Measurements from ENCODE around the gene TBC1D16.

The TBC1D16 gene

DNA sequence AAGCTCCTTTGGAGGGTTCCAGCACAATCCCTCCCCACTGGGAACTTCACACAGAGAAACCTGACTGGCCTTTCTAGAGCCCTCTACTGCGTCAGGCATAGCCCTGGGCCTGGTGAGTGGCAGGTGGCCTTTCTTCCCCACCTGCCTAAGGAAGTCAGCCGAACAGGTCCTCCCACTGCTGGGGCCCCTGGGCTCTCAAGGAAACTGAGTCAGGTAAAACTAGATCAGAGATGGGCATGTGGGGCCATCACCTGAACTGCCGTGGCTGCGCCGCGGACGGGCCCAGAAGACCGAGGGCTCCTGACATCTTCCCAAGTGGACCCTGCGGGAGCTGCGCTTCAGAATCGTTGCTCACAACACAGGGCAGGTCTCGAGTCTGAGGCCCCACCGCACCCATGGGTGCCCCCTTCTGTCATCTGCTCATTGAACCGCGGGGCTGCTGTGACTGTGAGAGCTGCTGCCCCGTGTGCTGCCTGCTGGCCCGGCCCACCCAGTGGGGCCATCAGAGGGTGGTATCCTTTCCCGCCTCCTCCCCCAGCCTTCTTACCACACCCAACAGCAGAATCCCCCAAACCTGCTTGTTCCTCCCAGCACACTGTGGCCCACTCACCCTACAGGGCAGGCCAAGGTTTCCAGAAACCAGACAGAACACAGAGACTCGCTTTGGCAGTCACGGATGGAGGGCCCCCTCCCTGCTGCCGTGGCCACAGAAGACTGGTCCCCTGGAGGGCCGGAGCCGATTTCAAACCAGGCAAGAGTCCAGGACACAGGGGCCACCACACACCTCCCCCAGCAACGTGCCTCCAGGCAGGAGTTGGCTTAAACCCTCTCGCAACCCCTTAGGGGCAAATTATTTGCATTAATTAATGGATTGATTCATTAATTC lies 81.1 kb downstream of the TBC1D16 start:
- Histone ChIP-seq H3K27ac (no peak overlapping the region), H3K36me3 (no peaks in the 10 kb centered on the region), H3K9me3 (no peaks in the 10 kb centered on the region), H3K4me1 (ENCODE audit: control insufficient read depth in 1 of 2, insufficient read depth in 1 of 2, low read depth in 1 of 2, low read length in 1 of 2) (no peaks in the 10 kb centered on the region), H3K4me3 (ENCODE audit: low read depth in 1 of 2, low read length in 1 of 2) (no peak overlapping the region), H3K27me3 (peaks cover 14% of the 10 kb centered on the region)
- TF ChIP-seq, protein P1, sequence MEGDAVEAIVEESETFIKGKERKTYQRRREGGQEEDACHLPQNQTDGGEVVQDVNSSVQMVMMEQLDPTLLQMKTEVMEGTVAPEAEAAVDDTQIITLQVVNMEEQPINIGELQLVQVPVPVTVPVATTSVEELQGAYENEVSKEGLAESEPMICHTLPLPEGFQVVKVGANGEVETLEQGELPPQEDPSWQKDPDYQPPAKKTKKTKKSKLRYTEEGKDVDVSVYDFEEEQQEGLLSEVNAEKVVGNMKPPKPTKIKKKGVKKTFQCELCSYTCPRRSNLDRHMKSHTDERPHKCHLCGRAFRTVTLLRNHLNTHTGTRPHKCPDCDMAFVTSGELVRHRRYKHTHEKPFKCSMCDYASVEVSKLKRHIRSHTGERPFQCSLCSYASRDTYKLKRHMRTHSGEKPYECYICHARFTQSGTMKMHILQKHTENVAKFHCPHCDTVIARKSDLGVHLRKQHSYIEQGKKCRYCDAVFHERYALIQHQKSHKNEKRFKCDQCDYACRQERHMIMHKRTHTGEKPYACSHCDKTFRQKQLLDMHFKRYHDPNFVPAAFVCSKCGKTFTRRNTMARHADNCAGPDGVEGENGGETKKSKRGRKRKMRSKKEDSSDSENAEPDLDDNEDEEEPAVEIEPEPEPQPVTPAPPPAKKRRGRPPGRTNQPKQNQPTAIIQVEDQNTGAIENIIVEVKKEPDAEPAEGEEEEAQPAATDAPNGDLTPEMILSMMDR (IDR thresholded peaks at IDR 0.05) = no peak

DNA sequence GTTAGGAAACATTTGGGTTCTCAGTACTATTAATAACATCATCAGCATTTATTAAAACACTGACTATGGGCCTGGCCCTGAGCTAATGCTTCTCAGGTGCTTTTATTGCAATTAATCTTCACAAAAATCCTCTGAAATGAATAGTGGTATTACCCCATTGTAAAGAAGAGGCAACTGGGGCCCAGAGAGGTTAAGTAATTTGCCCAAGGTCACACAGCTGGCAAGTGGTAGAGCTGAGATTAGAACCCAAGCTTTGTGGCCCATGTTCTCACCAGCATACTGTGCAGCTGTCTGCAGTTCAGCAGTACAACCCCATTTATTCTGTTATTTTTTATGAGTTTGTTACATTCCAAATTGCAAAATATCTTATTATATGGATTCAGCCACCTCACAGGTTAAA lies 82.3 kb downstream of the TBC1D16 start:
- no peak overlapping the region for H3K4me3 ChIP-seq (ENCODE audit: low read depth in 1 of 2, low read length in 1 of 2)
- H3K4me1 ChIP-seq (ENCODE audit: control insufficient read depth in 1 of 2, insufficient read depth in 1 of 2, low read depth in 1 of 2, low read length in 1 of 2) = no peaks in the 10 kb centered on the region
- TF ChIP-seq, protein P1 (IDR thresholded peaks at IDR 0.05) = no peak
- H3K9me3 ChIP-seq = no peaks in the 10 kb centered on the region
- H3K27me3 ChIP-seq = peaks cover 14% of the 10 kb centered on the region
- no peak overlapping the region for H3K27ac ChIP-seq
- H3K36me3 ChIP-seq = no peaks in the 10 kb centered on the region

DNA sequence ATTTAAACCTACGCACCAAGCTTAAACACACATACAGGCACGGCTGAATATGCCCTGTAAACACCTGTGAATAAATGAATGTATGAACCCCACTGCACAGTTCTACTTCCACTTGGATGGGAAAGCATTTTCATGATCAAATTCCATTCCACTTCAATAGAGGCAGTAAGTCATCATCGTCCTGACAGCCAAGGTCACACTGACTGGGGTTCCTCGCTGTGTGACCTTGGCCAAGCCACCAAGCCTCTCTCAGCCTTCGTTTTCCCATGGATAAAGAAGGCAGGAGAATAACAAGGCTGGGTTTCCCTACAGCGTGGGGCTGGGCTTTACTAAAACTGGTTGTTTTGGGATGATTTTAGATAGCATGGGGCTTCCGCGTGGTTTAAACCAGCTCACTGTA lies 82.8 kb downstream of the TBC1D16 start:
- Histone ChIP-seq H3K4me1 (ENCODE audit: control insufficient read depth in 1 of 2, insufficient read depth in 1 of 2, low read depth in 1 of 2, low read length in 1 of 2) (no peaks in the 10 kb centered on the region), H3K9me3 (no peaks in the 10 kb centered on the region), H3K4me3 (ENCODE audit: low read depth in 1 of 2, low read length in 1 of 2) (no peak overlapping the region), H3K27me3 (peaks cover 14% of the 10 kb centered on the region), H3K36me3 (no peaks in the 10 kb centered on the region), H3K27ac (no peak overlapping the region)
- TF ChIP-seq, protein P1 (IDR thresholded peaks at IDR 0.05) = no peak

DNA sequence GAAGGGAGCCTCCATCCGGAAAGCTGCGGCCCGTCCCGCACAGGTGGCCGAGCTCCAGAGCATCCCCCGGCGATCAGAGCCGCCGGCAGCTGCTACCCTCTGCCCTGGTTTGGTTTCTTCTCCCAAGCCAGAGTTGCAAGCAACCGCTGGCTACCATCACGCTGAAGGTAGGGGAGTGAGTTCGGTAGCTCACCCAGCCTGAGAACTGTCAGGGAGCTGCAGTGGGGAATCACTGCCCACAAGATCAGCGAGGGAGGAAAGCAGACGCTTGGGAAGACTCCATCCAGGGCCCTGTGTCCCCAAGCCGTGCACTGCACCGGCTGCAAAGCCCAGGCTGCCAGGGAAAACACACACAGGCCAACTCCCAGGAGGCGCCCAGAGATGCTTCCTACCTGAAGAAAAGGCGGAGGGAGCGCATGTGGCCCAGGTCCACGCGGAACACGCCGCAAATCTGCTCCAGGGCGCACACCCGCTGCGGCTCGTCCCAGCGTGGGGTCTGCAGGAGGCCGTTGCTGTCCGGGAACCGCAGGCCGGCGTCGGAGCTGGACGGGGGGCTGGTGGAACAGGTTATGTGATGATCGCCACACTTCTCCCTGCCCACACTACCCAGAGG lies 83.3 kb downstream of the TBC1D16 start:
- TF ChIP-seq, protein P1 (IDR thresholded peaks at IDR 0.05) = no peak
- H3K27ac ChIP-seq = no peak overlapping the region
- H3K27me3 ChIP-seq = peaks cover 14% of the 10 kb centered on the region
- H3K4me1 ChIP-seq (ENCODE audit: control insufficient read depth in 1 of 2, insufficient read depth in 1 of 2, low read depth in 1 of 2, low read length in 1 of 2) = no peaks in the 10 kb centered on the region
- no peak overlapping the region for H3K4me3 ChIP-seq (ENCODE audit: low read depth in 1 of 2, low read length in 1 of 2)
- H3K36me3 ChIP-seq = no peaks in the 10 kb centered on the region
- H3K9me3 ChIP-seq = no peaks in the 10 kb centered on the region

DNA sequence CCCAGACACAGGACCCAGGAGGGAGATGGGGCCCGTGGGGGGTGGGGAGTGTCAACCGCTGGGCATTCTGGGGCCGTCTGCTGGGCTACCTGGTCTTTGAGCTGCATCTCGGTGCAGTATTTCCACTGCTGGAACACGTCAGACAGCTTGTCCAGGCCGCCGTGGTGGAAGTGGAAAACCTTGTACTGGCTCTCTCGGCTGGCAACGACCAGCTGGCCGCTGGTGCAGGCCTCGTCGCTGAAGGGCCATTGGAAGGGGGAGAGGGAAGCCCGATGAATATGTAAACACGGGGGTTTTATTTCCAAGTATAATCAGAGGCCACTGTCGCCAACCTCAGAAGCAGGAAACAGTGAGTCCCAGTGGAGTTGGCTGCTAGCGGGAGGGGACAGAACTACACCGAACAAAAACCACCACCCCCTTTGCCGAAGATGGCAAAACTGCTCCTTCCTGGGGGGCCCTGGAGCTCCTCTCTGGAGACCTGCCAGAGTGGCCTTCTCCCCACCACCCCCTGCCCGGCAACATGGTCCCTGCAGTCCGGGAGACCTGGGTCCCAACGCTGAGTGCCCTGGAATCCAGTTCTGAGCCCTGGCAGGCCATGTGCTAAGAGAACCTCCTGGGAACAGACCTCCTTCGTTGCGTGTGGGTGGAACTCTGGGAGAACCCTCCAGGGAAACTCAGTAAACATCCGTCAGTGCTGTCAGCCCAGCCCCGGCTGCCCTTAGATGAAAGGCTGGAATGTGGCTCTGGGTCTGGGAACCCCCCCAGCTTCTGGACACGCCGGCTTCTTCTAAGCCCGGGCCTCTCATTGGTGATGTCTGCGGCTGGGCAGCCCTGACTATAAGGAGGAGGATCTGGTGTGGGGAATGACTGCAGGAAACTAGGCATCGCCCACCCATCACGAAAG lies 84.1 kb downstream of the TBC1D16 start:
- Histone ChIP-seq H3K27me3 (peaks cover 14% of the 10 kb centered on the region), H3K4me1 (ENCODE audit: control insufficient read depth in 1 of 2, insufficient read depth in 1 of 2, low read depth in 1 of 2, low read length in 1 of 2) (no peaks in the 10 kb centered on the region), H3K27ac (no peak overlapping the region), H3K36me3 (no peaks in the 10 kb centered on the region), H3K9me3 (no peaks in the 10 kb centered on the region), H3K4me3 (ENCODE audit: low read depth in 1 of 2, low read length in 1 of 2) (no peak overlapping the region)
- TF ChIP-seq, protein P1 (IDR thresholded peaks at IDR 0.05) = no peak
